Measurements from ENCODE around the gene LCN2. TPM values are rescaled to one million over a fixed set of nuclear protein-coding genes. Genes with fewer than 3 reads are reported as not detected.
A peak's percentile ranks its signal among the peaks of the same experiment; 100 is the strongest.

Gene LCN2
- total RNA-seq, 4 donors from 2014 or later, result 6.0 to 45.7 (median 22.3) TPM

DNA sequence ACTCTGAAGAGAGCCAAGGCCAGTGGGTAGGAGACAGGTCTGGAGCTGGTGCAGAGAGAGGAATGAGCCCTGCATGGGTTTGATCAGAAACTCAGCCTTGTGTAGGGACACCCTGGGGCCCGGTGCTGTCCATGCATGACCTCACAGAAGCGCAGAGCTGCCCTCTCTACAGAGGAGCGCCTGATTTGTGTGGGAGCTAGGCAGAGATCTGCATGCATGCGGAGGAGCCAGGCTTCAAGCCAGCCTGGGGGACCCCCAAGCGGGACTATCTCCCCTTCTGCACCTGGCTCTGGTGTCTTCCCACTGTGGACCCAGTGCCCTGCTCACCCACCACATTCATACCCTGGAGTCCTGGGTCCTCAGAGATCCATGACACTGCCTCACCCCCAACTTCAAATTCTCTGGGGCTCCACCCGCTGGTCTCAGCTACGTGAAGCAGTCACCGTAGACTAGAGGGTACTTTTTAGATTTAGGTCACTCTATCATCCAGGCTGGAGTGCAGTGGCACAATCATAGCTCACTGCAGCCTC lies 2.6 kb upstream of the LCN2 start:
- no peaks in the 10 kb centered on the region for H3K9me3 ChIP-seq
- WGBS, result 93% methylated on average over 7 of the region's 8 CpGs
- H3K4me1 ChIP-seq, result peaks cover 50% of the 10 kb centered on the region
- no peaks in the 10 kb centered on the region for H3K27me3 ChIP-seq
- no peaks in the 10 kb centered on the region for H3K36me3 ChIP-seq
- TF ChIP-seq POLR2AphosphoS5 (IDR thresholded peaks at IDR 0.05) (no peak), POLR2A (IDR thresholded peaks at IDR 0.05) (no peak), EP300 (IDR thresholded peaks at IDR 0.05) (no peak)
- TF ChIP-seq, protein P1, sequence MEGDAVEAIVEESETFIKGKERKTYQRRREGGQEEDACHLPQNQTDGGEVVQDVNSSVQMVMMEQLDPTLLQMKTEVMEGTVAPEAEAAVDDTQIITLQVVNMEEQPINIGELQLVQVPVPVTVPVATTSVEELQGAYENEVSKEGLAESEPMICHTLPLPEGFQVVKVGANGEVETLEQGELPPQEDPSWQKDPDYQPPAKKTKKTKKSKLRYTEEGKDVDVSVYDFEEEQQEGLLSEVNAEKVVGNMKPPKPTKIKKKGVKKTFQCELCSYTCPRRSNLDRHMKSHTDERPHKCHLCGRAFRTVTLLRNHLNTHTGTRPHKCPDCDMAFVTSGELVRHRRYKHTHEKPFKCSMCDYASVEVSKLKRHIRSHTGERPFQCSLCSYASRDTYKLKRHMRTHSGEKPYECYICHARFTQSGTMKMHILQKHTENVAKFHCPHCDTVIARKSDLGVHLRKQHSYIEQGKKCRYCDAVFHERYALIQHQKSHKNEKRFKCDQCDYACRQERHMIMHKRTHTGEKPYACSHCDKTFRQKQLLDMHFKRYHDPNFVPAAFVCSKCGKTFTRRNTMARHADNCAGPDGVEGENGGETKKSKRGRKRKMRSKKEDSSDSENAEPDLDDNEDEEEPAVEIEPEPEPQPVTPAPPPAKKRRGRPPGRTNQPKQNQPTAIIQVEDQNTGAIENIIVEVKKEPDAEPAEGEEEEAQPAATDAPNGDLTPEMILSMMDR (IDR thresholded peaks at IDR 0.05), result no peak
- DNase-seq (ENCODE audit: low spot score in 2 of 2), result peak in 1 of 2 donors; percentile 42
- no peak overlapping the region for H3K4me3 ChIP-seq
- no peak overlapping the region for H3K27ac ChIP-seq

DNA sequence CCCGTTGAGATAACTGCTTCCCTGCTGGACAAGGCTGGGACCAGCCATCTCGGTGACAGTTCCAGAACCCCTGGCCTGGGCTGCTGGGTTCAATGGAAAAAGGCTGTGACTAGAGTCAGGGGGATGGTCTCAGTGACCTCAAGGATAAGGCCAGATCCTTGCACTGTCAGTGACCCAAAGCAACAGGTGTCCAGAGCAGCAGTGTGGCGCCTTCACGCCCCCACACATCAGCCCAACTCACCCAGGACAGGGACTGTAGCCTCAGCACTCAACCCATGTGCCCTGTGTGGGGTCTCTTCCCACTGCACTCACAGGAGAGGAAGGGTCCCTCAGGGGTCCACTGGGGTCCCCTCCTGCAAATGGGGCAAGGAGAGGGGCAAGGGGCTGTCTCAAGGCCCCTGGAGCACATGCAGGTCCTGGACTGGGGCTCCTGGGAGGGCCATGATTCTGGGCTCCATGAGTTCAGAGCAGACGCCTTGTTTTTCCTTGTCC lies 698 bp upstream of the LCN2 start:
- TF ChIP-seq EP300 (IDR thresholded peaks at IDR 0.05) (no peak), POLR2A (IDR thresholded peaks at IDR 0.05) (no peak), POLR2AphosphoS5 (IDR thresholded peaks at IDR 0.05) (no peak)
- TF ChIP-seq, protein P1 (IDR thresholded peaks at IDR 0.05), result no peak
- WGBS, result 11% methylated on average over 1 of the region's 5 CpGs
- H3K27ac ChIP-seq, result peak overlapping the region; percentile 45
- no peaks in the 10 kb centered on the region for H3K27me3 ChIP-seq
- DNase-seq (ENCODE audit: low spot score in 2 of 2), result peak in 1 of 2 donors; percentile 55
- H3K9me3 ChIP-seq, result no peaks in the 10 kb centered on the region
- no peak overlapping the region for H3K4me3 ChIP-seq
- H3K4me1 ChIP-seq, result peaks cover 47% of the 10 kb centered on the region
- no peaks in the 10 kb centered on the region for H3K36me3 ChIP-seq

DNA sequence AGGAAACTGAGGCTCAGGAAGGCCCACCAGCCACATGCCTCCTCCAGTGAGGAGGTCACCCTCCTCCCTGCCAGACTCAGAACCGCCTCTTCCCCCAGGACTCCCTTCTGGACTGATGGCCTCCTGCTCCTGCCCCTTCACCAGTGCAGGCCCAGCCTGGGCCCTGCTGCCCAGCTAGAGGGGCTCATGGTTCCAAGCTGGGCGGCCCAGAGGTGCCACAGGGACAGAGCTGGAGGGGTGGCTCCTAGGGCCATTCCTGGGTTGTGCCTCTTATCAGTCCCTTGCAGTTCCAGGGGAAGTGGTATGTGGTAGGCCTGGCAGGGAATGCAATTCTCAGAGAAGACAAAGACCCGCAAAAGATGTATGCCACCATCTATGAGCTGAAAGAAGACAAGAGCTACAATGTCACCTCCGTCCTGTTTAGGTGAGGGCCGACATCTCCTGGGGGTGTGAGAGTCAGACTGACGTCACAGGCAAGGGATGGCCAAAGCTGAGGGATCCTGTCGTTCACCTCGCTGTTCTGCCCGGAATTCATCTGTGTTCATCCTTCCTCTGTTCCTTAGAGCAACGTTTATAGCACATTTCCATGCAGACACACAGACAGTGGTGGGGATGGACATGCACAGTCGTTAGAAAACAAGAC lies 819 bp downstream of the LCN2 start:
- no peak for TF ChIP-seq EP300 (IDR thresholded peaks at IDR 0.05)
- no peak for TF ChIP-seq POLR2AphosphoS5 (IDR thresholded peaks at IDR 0.05)
- TF ChIP-seq, protein P1 (IDR thresholded peaks at IDR 0.05), result no peak
- TF ChIP-seq POLR2A (IDR thresholded peaks at IDR 0.05), result no peak
- no peaks in the 10 kb centered on the region for H3K27me3 ChIP-seq
- H3K27ac ChIP-seq, result no peak overlapping the region
- peak in 1 of 2 donors; percentile 50 for DNase-seq (ENCODE audit: low spot score in 2 of 2)
- peaks cover 36% of the 10 kb centered on the region for H3K4me1 ChIP-seq
- 60% methylated on average over 10 of the region's 11 CpGs for WGBS
- no peaks in the 10 kb centered on the region for H3K36me3 ChIP-seq
- H3K9me3 ChIP-seq, result no peaks in the 10 kb centered on the region
- H3K4me3 ChIP-seq, result no peak overlapping the region

DNA sequence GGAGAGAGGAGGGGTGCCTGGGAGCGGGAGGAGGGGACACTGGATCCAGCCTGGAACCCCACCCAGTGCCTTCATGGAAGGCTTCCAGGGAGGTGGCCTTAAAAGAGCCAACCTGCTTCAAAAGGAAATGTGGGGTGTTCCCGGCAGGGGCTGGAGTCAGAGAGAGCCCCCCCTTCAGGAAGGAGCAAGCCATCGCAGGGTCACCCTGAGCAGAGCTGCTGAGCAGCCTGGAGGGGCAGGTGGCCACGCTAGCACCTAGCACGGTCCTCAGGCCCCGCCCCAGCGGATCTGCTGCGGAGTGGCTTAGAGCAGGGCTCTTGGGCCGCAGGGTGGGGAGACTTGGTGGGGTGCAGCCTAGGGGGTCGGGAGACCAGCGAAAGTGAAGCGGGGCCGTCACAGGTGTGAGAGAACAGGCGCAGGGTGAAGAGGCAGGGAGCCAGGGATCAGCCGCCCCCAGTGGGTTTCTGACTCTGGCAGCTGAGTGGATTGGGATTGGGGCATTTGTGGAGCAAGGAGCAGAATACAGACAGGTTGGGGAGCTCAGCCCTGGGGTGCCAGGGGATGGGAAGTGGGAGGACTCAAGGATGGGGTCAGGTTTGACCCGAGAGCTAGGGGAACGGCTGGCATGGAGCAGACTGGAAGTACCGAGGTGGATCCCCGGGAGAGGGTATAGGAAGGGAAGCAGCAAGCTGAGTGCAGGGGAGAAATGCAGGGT lies 1.5 kb downstream of the LCN2 start:
- Histone ChIP-seq H3K4me1 (peaks cover 30% of the 10 kb centered on the region), H3K36me3 (no peaks in the 10 kb centered on the region), H3K9me3 (no peaks in the 10 kb centered on the region), H3K27me3 (no peaks in the 10 kb centered on the region), H3K4me3 (no peak overlapping the region), H3K27ac (no peak overlapping the region)
- peak in 1 of 2 donors; percentile 59 for DNase-seq (ENCODE audit: low spot score in 2 of 2)
- TF ChIP-seq POLR2AphosphoS5 (IDR thresholded peaks at IDR 0.05) (no peak), EP300 (IDR thresholded peaks at IDR 0.05) (no peak), POLR2A (IDR thresholded peaks at IDR 0.05) (no peak)
- TF ChIP-seq, protein P1 (IDR thresholded peaks at IDR 0.05), result no peak
- 70% methylated on average over 19 of the region's 19 CpGs for WGBS
